HepG2 (cell line): ENCODE measurements around the gene VAC14. TPM values are rescaled to one million over a fixed set of nuclear protein-coding genes. Genes with fewer than 3 reads are reported as not detected.

Experiments used
- ATAC-seq: fragments of 200-7000 bp; cut with Tn5 transposase; 3 replicates; pipeline ENCODE4 v1.9.1; 2020; ENCODE audit warnings: mild to moderate bottlenecking, moderate library complexity
- BruUV-seq: library from RNA; stranded (reverse); fragments of 400-500 nt; replicated peaks from 2 replicates; lab custom pipeline; 2021; lab: Mats Ljungman, UMichigan
- CTCF ChIA-PET: fragments of 300-600 bp; formaldehyde crosslinking; extraction: SDS; loops from one replicate; lab custom pipeline; 2021; ENCODE audit warnings: low total read pairs, inconsistent platforms, low intra/inter-chr PET ratio; lab: Yijun Ruan, JAX
- POLR2A ChIA-PET: fragments of 350-600 bp; sonication (Branson Sonifier 250); formaldehyde crosslinking; loops from one replicate; lab custom pipeline; 2020; ENCODE audit warnings: antibody characterized with exemption, inconsistent platforms; lab: Yijun Ruan, JAX
- DNase-seq: peaks from one replicate; pipeline ENCODE4 v3.0.0-alpha.2; 2015; ENCODE audit warnings: low spot score
- FAIRE-seq: peaks from 3 replicates; lab custom pipeline; 2011; peaks lifted over from hg19 to GRCh38; lab: Jason Lieb, UNC
- H2AFZ ChIP-seq: one replicate; pipeline ENCODE4 v1.6.1; 2011; ENCODE audit warnings: low read length, inconsistent platforms
- H3K27ac ChIP-seq: fragments of 300-600 bp; 3 replicates; pipeline ENCODE4 v1.8.0; 2011; ENCODE audit warnings: mixed run types, mild to moderate bottlenecking, mixed read lengths, low read length, inconsistent platforms; ENCODE audit not compliant: insufficient read depth; ENCODE audit errors: extremely low read length
- H3K27me3 ChIP-seq, 2 experiments: fragments of 200-600 bp in 1 of 2; 2 replicates in 1 of 2; 3 replicates in 1 of 2; pipeline versions ENCODE4 v1.6.0 to v1.8.0; 2011; ENCODE audit warnings: low read length in 2 of 2, mild to moderate bottlenecking in 2 of 2, moderate library complexity in 2 of 2, inconsistent platforms in 1 of 2; ENCODE audit not compliant: insufficient read depth in 2 of 2, control insufficient read depth in 1 of 2
- H3K36me3 ChIP-seq, 2 experiments: fragments of 200-600 bp in 1 of 2; replicated peaks in 1 of 2; 2 replicates in 1 of 2; 3 replicates in 1 of 2; pipeline versions ENCODE4 v1.5.1 to v1.8.0; 2011; ENCODE audit warnings: low read length in 2 of 2, inconsistent platforms in 1 of 2; ENCODE audit not compliant: insufficient read depth in 2 of 2, control insufficient read depth in 1 of 2
- H3K4me1 ChIP-seq: 2 replicates; pipeline ENCODE4 v1.5.1; 2012; ENCODE audit warnings: low read length, inconsistent platforms; ENCODE audit not compliant: insufficient read depth
- H3K4me2 ChIP-seq: 2 replicates; pipeline ENCODE4 v1.6.0; 2011; ENCODE audit warnings: low read depth, low read length, inconsistent platforms
- H3K4me3 ChIP-seq, 3 experiments: fragments of 200-600 bp in 1 of 3; sonication (generic), shearing (Covaris generic) in 1 of 3; replicated peaks in 1 of 3; 2 replicates each; pipeline ENCODE4 v1.5.1; 2011 to 2016; ENCODE audit warnings: low read length in 3 of 3, inconsistent platforms in 2 of 3, low read depth in 2 of 3, mild to moderate bottlenecking in 2 of 3, control low read depth in 1 of 3, mixed read lengths in 1 of 3; ENCODE audit not compliant: insufficient read depth in 1 of 3
- H3K79me2 ChIP-seq: one replicate; pipeline ENCODE4 v1.6.1; 2011; ENCODE audit warnings: low read length, inconsistent platforms; ENCODE audit not compliant: insufficient read depth
- H3K9ac ChIP-seq: 2 replicates; pipeline ENCODE4 v1.6.0; 2011; ENCODE audit warnings: mild to moderate bottlenecking, low read depth, low read length, inconsistent platforms; ENCODE audit not compliant: insufficient read depth
- H3K9me3 ChIP-seq: 2 replicates; pipeline ENCODE4 v1.5.1; 2012; ENCODE audit warnings: mild to moderate bottlenecking, low read length
- H4K20me1 ChIP-seq: 2 replicates; pipeline ENCODE4 v1.6.0; 2011; ENCODE audit warnings: inconsistent platforms, mild to moderate bottlenecking, low read length, moderate library complexity; ENCODE audit not compliant: insufficient read depth
- BHLHE40 ChIP-seq: IDR thresholded peaks from 2 replicates; pipeline ENCODE4 v1.6.1; 2011; ENCODE audit warnings: low read length, improper control_type of control experiment
- CEBPB ChIP-seq: IDR thresholded peaks from 2 replicates; pipeline ENCODE4 v1.6.1; 2011; ENCODE audit warnings: low read depth, low read length, improper control_type of control experiment, borderline replicate concordance
- CHD2 ChIP-seq: IDR thresholded peaks from 2 replicates; pipeline ENCODE4 v1.6.1; 2011; ENCODE audit warnings: low read depth, low read length, improper control_type of control experiment
- ETV5 ChIP-seq: IDR thresholded peaks from 2 replicates; pipeline ENCODE4 v1.6.1; 2018; ENCODE audit warnings: missing biosample characterization, missing genetic modification reagents, inconsistent platforms, borderline replicate concordance
- FOSL2 ChIP-seq: sonication (generic); formaldehyde crosslinking; IDR thresholded peaks from 2 replicates; pipeline ENCODE4 v1.4.0; 2020; ENCODE audit warnings: missing genetic modification reagents
- KDM1A ChIP-seq: IDR thresholded peaks from 2 replicates; pipeline ENCODE4 v1.6.1; 2016; ENCODE audit warnings: missing compliant biosample characterization
- KLF15 ChIP-seq: sonication (generic); formaldehyde crosslinking; IDR thresholded peaks from 2 replicates; pipeline ENCODE4 v1.8.1; 2023; ENCODE audit warnings: borderline replicate concordance, mild to moderate bottlenecking, inconsistent platforms, missing genetic modification reagents, mixed read lengths
- MIER2 ChIP-seq: IDR thresholded peaks from 2 replicates; pipeline ENCODE4 v1.6.1; 2016; ENCODE audit warnings: missing biosample characterization, missing genetic modification reagents
- MTA1 ChIP-seq: sonication (generic); formaldehyde crosslinking; IDR thresholded peaks from 2 replicates; pipeline ENCODE4 v1.4.0; 2020; ENCODE audit warnings: missing genetic modification reagents, mild to moderate bottlenecking, borderline replicate concordance
- PRDM10 ChIP-seq: sonication (generic); formaldehyde crosslinking; IDR thresholded peaks from 2 replicates; pipeline ENCODE4 v1.4.0; 2020; ENCODE audit warnings: low read depth, missing genetic modification reagents
- RFX1 ChIP-seq: fragments of 450-650 bp; IDR thresholded peaks from 2 replicates; pipeline ENCODE4 v1.6.1; 2017
- SALL1 ChIP-seq: sonication (generic); formaldehyde crosslinking; IDR thresholded peaks from 2 replicates; pipeline ENCODE4 v1.8.0; 2022; ENCODE audit warnings: mild to moderate bottlenecking, missing genetic modification reagents
- ZBTB43 ChIP-seq: sonication (generic); formaldehyde crosslinking; conservative IDR thresholded peaks from 2 replicates; pipeline ENCODE4 v1.4.0; 2020; ENCODE audit warnings: missing genetic modification reagents
- ZFY ChIP-seq: sonication (generic); formaldehyde crosslinking; IDR thresholded peaks from 2 replicates; pipeline ENCODE4 v1.4.0; 2020; ENCODE audit warnings: missing genetic modification reagents
- ZNF143 ChIP-seq: sonication (generic); formaldehyde crosslinking; IDR thresholded peaks from 2 replicates; pipeline ENCODE4 v1.4.0; 2020; ENCODE audit warnings: missing genetic modification reagents
- ZNF720 ChIP-seq: sonication (generic); formaldehyde crosslinking; IDR thresholded peaks from 2 replicates; pipeline ENCODE4 v1.4.0; 2020; ENCODE audit warnings: missing genetic modification reagents
- ZNF747 ChIP-seq: sonication (generic); formaldehyde crosslinking; IDR thresholded peaks from 2 replicates; pipeline ENCODE4 v1.8.1; 2023; ENCODE audit warnings: missing genetic modification reagents, mild to moderate bottlenecking, borderline replicate concordance
- WGBS: methylation state at CpG from one replicate; pipeline ENCODE4 v1.1.6; 2017; ENCODE audit warnings: low lambda C conversion rate; 5-methylcytosine and 5-hydroxymethylcytosine counted together
- in situ Hi-C: cut with HindIII; loops from 2 replicates; pipeline ENCODE4 v1.10.0; 2017; ENCODE audit warnings: low pct_unique_long_range_greater_than_20kb; ENCODE audit not compliant: extremely low pct_ligation_motif_present
- intact Hi-C: fragments of 100-400 bp; cut with micrococcal nuclease; formaldehyde crosslinking; loops from one replicate; pipeline ENCODE4 v1.10.0; 2022; ENCODE audit not compliant: unreplicated experiment
- polyA plus RNA-seq, 8 experiments: library from polyadenylated mRNA; depleted of rRNA in 3 of 8; stranded (reverse) in 7 of 8; unstranded in 1 of 8; fragments of >200 nt; fragmentation: Illumina TruSeq in 4 of 8; extraction: Trizol in 4 of 8; gene quantifications; 2 replicates each; pipeline versions ENCODE4 v1.2.1 to v1.2.3, GENCODE V29; 2011 to 2016; ENCODE audit warnings: low read depth in 4 of 8, missing spikeins in 1 of 8, mixed read lengths in 1 of 8; ENCODE audit not compliant: insufficient read depth in 1 of 8
- total RNA-seq, 5 experiments: library from RNA; depleted of rRNA; stranded (reverse); fragments of >200 nt; fragmentation: Illumina TruSeq; extraction: Trizol; gene quantifications; 2 replicates each; pipeline ENCODE4 v1.2.3, GENCODE V29; 2016; ENCODE audit warnings: low read depth in 1 of 5

VAC14 gene
- total and polyA plus RNA-seq, 2 of the 13 experiments (the other 11 are each of a cell fraction or from before 2014, with no cell fraction given), result 23.5 to 24.6 TPM

- CTCF ChIA-PET, result no interaction called here
- FAIRE-seq (no peak), DNase-seq (no peak), ATAC-seq (peak; percentile 40)
- Histone ChIP-seq H4K20me1 (no peaks in the 10 kb centered on the region), H3K79me2 (no peaks in the 10 kb centered on the region), H3K4me2 (peak within 1 kb of the TSS; percentile 44; the same call in 1 of the 2 replicates), H3K4me3 (peak within 1 kb of the TSS in 1 of 3 experiments; percentile 52; a peak in 1 of 6 replicates), H3K9ac (no peak within 1 kb of the TSS), H3K9me3 (no peaks in the 10 kb centered on the region), H3K27ac (no peak within 1 kb of the TSS), H3K36me3 (no peaks in the 10 kb centered on the region), H3K4me1 (peaks cover 6% of the 10 kb centered on the region; the same call in 1 of the 2 replicates), H2AFZ (no peak within 1 kb of the TSS), H3K27me3 (peaks cover 10 to 58% of the 10 kb centered on the region in 2 experiments; a peak in 4 of 5 replicates)
- no TSS peak for BruUV-seq
- 41% methylated on average over 30 of the region's 39 CpGs for WGBS
- POLR2A ChIA-PET, result no interaction called here
- intact Hi-C loops (loop anchor here (5.0 kb wide), 1 partner anchor 69 kb away; no protein-coding TSS in a partner anchor), in situ Hi-C loops (no loop called here)
- TF ChIP-seq CHD2 (no peak), CEBPB (0 out of 2 replicates have a peak, but pooled peaks have one; percentile 3), RFX1 (peak; percentile 58; the same call in 1 of the 2 replicates), ZBTB43 (no peak), ETV5 (peak; percentile 8; the same call in 1 of the 2 replicates), BHLHE40 (0 out of 2 replicates have a peak, but pooled peaks have one; percentile 23), ZNF720 (CRISPR knock-in tag) (no peak), KLF15 (CRISPR knock-in tag) (no peak), MTA1 (peak; percentile 20; the same call in 1 of the 2 replicates), ZFY (CRISPR knock-in tag) (peak; percentile 11; the same call in 1 of the 2 replicates), SALL1 (CRISPR knock-in tag) (peak; percentile 16; the same call in 1 of the 2 replicates), ZNF747 (CRISPR knock-in tag) (no peak), KDM1A (CRISPR knock-in tag) (no peak), ZNF143 (CRISPR knock-in tag) (no peak), FOSL2 (CRISPR knock-in tag) (0 out of 2 replicates have a peak, but pooled peaks have one; percentile 22), PRDM10 (CRISPR knock-in tag) (0 out of 2 replicates have a peak, but pooled peaks have one; percentile 28), MIER2 (CRISPR knock-in tag) (no peak)
These were observed 154.4 kb downstream of the VAC14 start, which contains the start of gene IL34 for GRCh38 chr16:70646260-70647241. IL34 (plus strand) TSS chr16:70646559; CDS start chr16:70646948, 389 bp downstream.
